Left lung (tissue), 10 donors: ENCODE measurements around the gene CLIC3. TPM values are rescaled to one million over a fixed set of nuclear protein-coding genes. Genes with fewer than 3 reads are reported as not detected.

Source experiments
- ATAC-seq: fragments of 200-7000 bp; cut with Tn5 transposase; one replicate; pipeline ENCODE4 v1.9.1; 2020; ENCODE audit warnings: moderate library complexity
- DNase-seq, 4 donors: peaks; one replicate each; pipeline ENCODE4 v3.0.0-alpha.2; 2013 to 2020
- H3K27ac ChIP-seq, 2 donors: fragments of 200-600 bp; sonication (generic) in 1 of 2; one replicate each; pipeline versions ENCODE4 v1.5.0 to v1.8.0; 2020 to 2021
- H3K27me3 ChIP-seq, 2 donors: fragments of 200-600 bp; sonication (generic) in 1 of 2; one replicate each; pipeline versions ENCODE4 v1.5.0 to v1.8.0; 2020 to 2021
- H3K36me3 ChIP-seq, 2 donors: fragments of 200-600 bp; sonication (generic) in 1 of 2; one replicate each; pipeline versions ENCODE4 v1.5.0 to v1.8.0; 2020 to 2021
- H3K4me1 ChIP-seq, 2 donors: fragments of 200-600 bp; one replicate each; pipeline ENCODE4 v1.8.0; 2021
- H3K4me3 ChIP-seq, 2 donors: fragments of 200-600 bp; sonication (generic) in 1 of 2; one replicate each; pipeline versions ENCODE4 v1.5.0 to v1.8.0; 2020 to 2021; ENCODE audit warnings: mild to moderate bottlenecking in 1 of 2
- H3K9me3 ChIP-seq, 2 donors: fragments of 200-600 bp; sonication (generic) in 1 of 2; one replicate each; pipeline versions ENCODE4 v1.5.0 to v1.8.0; 2020 to 2021
- CTCF ChIP-seq, 2 donors: fragments of 200-600 bp; sonication (generic) in 1 of 2; IDR thresholded peaks; one replicate each; pipeline versions ENCODE4 v1.5.0 to v1.8.0; 2021; ENCODE audit warnings: antibody characterized with exemption in 2 of 2
- intact Hi-C, 2 donors: fragments of 100-400 bp; cut with DNase I; formaldehyde crosslinking; loops; one replicate each; pipeline versions ENCODE4 v1.11.2 to v1.14.2; 2022
- polyA plus RNA-seq, 6 donors: library from polyadenylated mRNA; unstranded; fragments of 120-200 nt; gene quantifications; one replicate each; pipeline ENCODE4 v1.2.1, GENCODE V29; 2013; ENCODE audit not compliant: insufficient read length in 6 of 6
- total RNA-seq, 2 donors: library from RNA; stranded (reverse); fragmentation: NEBNext Ultra II Directional; extraction: Animal tissue kit (Norgen Biotek cat#: 25700); gene quantifications; one replicate each; pipeline ENCODE4 v1.2.1, GENCODE V29; 2021
- donor health status: DM: no; HTN: yes; CAD: no.
- donor health status: DM: no; HTN: no; CAD: no.

CLIC3 gene
- total and polyA plus RNA-seq, 8 donors = 30.7 to 85.4 (median 42.3) TPM

- DNase-seq = no peak
- no peak for TF ChIP-seq CTCF (IDR thresholded peaks at IDR 0.05)
- Histone ChIP-seq H3K9me3 (no peaks in the 10 kb centered on the region), H3K27me3 (no peaks in the 10 kb centered on the region), H3K4me3 (no peak overlapping the region), H3K27ac (no peak overlapping the region), H3K4me1 (no peaks in the 10 kb centered on the region), H3K36me3 (peaks cover 0 to 66% of the 10 kb centered on the region in 2 donors)
- intact Hi-C loops = no loop called here
- ATAC-seq = no peak
Observed at GRCh38 chr9:137017791-137018497, 21.6 kb upstream of the CLIC3 start.

- Histone ChIP-seq H3K27me3 (no peaks in the 10 kb centered on the region), H3K9me3 (no peaks in the 10 kb centered on the region)
Observed at GRCh38 chr9:137017071-137017470, 20.7 kb upstream of the CLIC3 start.

GRCh38 chr9:137016436-137016835, 20.1 kb upstream of the CLIC3 start:
- H3K27ac ChIP-seq = no peak overlapping the region
- no peak for TF ChIP-seq CTCF (IDR thresholded peaks at IDR 0.05)
- no peaks in the 10 kb centered on the region for H3K9me3 ChIP-seq
- ATAC-seq (no peak), DNase-seq (no peak)
- H3K4me1 ChIP-seq = no peaks in the 10 kb centered on the region
- H3K27me3 ChIP-seq = no peaks in the 10 kb centered on the region
- H3K36me3 ChIP-seq = peaks cover 0 to 81% of the 10 kb centered on the region in 2 donors
- intact Hi-C loops = no loop called here
- no peak overlapping the region for H3K4me3 ChIP-seq

More at GRCh38 chr9:137017071-137017470, 20.7 kb upstream of the CLIC3 start:
- intact Hi-C loops = no loop called here
- DNase-seq (no peak), ATAC-seq (no peak)
- Histone ChIP-seq H3K36me3 (peaks cover 0 to 75% of the 10 kb centered on the region in 2 donors), H3K4me3 (no peak overlapping the region), H3K4me1 (no peaks in the 10 kb centered on the region), H3K27ac (no peak overlapping the region)
- TF ChIP-seq CTCF (IDR thresholded peaks at IDR 0.05) = no peak

- H3K27ac ChIP-seq = no peak overlapping the region
- intact Hi-C loops = no loop called here
- H3K27me3 ChIP-seq = no peaks in the 10 kb centered on the region
- H3K9me3 ChIP-seq = no peaks in the 10 kb centered on the region
- no peak for DNase-seq
- no peak for TF ChIP-seq CTCF (IDR thresholded peaks at IDR 0.05)
- ATAC-seq = no peak
- H3K4me3 ChIP-seq = no peak overlapping the region
- peaks cover 0 to 80% of the 10 kb centered on the region in 2 donors for H3K36me3 ChIP-seq
- H3K4me1 ChIP-seq = no peaks in the 10 kb centered on the region
Observed at GRCh38 chr9:137015976-137016375, 19.6 kb upstream of the CLIC3 start.

- no peaks in the 10 kb centered on the region for H3K27me3 ChIP-seq
- TF ChIP-seq CTCF (IDR thresholded peaks at IDR 0.05) = no peak
- H3K27ac ChIP-seq = no peak overlapping the region
- H3K36me3 ChIP-seq = peaks cover 0 to 75% of the 10 kb centered on the region in 2 donors
- intact Hi-C loops = no loop called here
- H3K4me3 ChIP-seq = no peak overlapping the region
- no peak for DNase-seq
- ATAC-seq = no peak
- no peaks in the 10 kb centered on the region for H3K9me3 ChIP-seq
- H3K4me1 ChIP-seq = no peaks in the 10 kb centered on the region
Observed at GRCh38 chr9:137015540-137015930, 19.2 kb upstream of the CLIC3 start.
